Germinal center (tissue), 1 donor: Measurements from ENCODE around the gene GNG12.

Experiments
- DNase-seq: peaks from one replicate; pipeline ENCODE4 v3.0.0; 2012; ENCODE audit warnings: mixed read lengths, low spot score

The GNG12 gene

DNA sequence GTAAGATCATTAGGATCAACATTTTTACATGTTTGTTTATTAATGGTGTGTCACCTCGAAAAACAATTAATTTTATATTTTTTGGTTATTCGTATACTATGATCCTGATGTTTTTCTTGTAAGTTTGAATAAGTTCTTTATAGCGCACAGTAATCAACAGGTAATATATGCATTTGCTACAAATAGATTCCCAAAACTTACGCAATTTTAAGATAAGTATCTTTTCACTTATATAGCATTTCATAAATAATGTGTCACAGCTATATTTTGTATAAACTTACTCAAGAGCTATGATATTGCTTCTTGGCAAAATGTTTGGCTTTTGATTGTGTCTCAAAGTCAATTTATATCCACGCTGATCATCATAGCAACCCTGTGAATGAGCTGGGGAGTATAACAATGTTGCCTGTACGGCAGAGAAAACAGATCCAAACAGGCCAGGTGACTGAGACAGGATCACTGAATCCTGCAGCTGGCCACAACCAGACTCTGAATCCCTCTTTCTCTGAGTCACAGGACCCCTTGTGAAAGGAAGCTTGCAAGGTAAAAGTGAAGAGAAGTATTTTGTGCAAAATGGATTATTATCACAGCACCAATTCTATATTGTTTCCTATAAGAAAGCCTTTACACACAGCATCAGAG lies 48.6 kb downstream of the GNG12 start:
- DNase-seq: no peak

DNA sequence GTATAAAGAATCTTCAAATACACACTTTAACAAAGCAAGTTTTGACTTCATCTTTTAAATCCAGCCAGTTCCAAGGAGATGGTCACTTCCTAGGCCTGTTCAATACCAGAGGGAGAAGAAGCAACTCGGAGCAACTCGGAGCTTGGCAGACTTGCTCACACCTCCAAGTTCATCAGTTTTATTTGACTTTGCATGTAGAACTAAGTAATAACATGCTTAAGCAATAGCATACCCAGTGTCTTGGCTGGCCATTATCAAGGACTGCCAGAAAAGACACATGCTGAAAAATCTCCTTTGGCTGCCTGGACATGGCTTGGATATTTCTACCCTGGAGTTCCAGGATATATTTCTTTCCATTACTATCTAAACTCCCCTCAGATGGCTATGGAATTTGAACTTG lies 52.6 kb downstream of the GNG12 start:
- no peak for DNase-seq

GRCh38 chr1:67777440-67777839 lies 55.8 kb downstream of the GNG12 start:
- no peak for DNase-seq

DNA sequence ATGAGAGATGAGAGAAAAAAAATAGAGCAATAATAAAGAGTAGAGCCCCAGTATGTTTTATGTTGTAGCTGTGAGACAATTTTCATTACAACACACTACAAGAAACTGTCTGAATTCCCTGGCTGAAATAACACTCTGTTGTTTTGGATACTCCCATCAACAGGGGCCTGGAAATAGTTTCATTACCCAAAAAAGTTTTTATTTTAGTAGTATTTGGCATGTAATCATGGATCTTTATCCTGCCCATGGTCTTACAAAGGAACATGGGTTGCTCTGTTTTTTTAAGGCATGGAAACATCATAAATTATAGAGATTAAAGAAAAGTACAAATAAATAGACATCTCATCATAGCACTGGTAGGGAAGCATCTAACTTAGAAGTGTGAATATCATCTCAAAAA lies 56.3 kb downstream of the GNG12 start:
- no peak for DNase-seq

DNA sequence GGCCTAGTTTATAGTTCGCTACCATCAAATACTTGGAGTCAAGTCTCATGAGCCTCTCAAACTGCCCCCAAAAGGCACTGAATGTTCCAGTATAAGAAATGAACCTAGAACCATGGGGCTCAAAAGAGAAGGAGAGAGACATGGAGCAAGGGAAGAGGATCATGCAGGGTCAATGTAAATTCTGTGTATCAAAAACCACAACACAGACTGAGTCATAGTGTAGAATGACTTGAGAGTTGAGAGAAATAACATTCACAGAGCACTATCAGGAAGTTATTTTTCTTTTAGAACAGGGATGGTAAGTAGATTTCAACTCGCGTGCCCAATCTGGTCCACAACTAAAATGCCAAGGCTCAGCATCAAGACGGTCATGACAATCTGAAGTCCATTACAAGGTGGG lies 59.8 kb downstream of the GNG12 start:
- no peak for DNase-seq

GRCh38 chr1:67771749-67772148 lies 61.5 kb downstream of the GNG12 start:
- DNase-seq: no peak

GRCh38 chr1:67771152-67771551 lies 62.1 kb downstream of the GNG12 start:
- no peak for DNase-seq

DNA sequence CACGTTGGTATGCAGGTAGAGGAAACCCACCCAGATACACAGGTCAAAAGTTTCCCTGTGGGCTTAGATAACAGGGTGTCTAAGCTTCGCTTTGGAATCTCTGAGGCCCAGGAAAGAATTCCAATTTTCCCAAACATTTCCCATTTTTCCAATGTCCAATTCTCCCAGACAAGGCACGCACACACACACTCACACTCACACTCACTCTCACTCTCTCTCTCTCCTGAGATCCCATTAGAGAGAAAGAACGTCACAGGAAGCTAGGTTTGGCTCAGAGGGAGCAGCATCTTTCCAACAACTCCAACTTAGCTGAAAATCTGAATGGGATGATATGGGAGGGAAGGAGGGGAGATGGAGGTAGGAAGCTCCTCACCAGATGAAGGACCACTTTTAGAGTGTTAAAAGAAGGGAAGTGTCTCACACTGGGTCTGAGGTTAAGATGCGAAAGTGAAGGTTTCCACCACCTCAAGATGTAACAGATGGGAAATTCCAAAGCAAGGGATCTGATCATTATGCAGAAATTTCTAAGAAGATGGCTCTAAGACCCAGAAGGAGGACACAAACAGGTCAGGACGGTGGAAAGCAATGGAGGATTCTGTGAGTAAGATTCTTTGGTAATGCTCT lies 63.5 kb downstream of the GNG12 start:
- DNase-seq: no peak

GRCh38 chr1:67768480-67768879 lies 64.8 kb downstream of the GNG12 start:
- no peak for DNase-seq

- no peak for DNase-seq
These were observed 66.0 kb downstream of the GNG12 start for GRCh38 chr1:67767103-67767782.

DNA sequence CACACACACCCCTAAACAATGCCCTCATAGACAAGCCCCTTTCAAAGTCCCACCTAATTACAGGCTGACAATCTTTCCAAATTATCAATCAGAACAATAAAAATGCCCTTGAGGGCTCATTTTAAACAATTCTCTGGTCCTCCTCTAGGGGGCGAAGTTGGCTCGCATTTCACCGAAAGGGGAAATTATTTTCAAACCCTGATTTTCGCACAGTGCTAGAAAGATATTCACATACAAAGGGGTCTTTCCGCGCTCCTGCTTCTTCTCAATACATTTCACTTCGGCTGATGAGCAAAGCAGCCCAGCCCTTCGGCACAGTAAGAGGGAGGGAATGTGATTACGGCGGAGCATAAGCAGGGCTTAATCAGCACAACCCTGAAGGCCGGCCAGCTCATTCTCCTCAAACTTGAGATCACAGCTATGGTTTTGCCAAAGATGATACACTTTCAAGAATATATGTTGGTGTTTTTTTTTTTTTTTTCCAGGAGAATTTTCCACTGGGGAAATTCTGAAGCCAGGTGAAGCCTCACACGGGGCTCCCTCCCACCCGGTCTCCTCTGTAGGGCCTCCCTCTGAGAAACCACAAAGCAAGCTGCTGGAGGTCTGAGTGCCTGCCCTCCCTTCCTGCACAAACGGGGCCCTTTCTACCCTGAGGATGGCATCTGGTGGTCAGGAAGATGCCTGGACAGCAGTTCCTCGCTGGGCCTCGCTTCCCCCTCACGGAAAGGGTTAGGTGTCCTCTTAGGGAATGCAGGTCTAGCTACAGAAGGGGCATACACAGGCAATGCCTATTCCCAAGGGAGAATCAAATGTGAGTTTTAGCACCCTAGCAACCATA lies 66.9 kb downstream of the GNG12 start:
- DNase-seq: peak; percentile 39

DNA sequence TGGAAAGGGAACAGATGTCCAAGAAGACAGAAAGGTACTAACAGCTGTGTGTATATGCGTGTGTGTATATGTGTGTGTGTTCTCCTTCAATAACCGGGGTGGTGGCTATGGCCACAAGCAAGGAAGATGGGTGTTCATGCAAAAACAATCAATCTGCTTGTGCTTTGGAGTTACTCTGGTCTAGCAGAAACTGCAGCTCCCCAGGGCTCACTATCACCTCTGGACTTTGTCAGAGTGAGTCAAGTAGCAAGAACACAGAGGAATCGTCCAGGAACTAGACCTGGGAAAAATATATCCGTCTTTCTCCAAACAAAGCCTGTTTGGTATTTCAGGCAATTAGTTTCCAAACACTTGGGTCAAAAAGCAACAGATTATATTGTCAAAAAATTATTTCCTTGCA lies 68.6 kb downstream of the GNG12 start:
- no peak for DNase-seq

DNA sequence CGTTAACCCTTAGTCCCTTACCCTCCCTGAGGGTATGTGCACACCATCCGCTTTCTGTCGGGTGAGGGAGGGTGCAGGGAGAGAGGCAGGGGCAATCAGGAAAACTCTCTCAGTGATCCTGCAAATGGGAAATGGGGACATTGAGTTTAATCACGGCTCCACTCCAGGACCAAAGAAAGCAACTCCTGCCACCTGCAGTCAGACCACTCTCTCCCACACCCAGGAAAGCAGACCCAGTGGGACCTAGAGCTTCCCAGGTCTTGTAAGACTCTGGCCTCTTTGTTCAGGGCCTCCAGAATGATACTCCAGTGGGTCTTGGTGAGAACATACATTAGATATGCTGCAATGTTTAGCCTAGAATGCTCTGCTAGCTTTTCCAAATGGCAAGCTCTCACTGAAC lies 71.5 kb downstream of the GNG12 start:
- no peak for DNase-seq

GRCh38 chr1:67761091-67761490 lies 72.2 kb downstream of the GNG12 start:
- DNase-seq: no peak

DNA sequence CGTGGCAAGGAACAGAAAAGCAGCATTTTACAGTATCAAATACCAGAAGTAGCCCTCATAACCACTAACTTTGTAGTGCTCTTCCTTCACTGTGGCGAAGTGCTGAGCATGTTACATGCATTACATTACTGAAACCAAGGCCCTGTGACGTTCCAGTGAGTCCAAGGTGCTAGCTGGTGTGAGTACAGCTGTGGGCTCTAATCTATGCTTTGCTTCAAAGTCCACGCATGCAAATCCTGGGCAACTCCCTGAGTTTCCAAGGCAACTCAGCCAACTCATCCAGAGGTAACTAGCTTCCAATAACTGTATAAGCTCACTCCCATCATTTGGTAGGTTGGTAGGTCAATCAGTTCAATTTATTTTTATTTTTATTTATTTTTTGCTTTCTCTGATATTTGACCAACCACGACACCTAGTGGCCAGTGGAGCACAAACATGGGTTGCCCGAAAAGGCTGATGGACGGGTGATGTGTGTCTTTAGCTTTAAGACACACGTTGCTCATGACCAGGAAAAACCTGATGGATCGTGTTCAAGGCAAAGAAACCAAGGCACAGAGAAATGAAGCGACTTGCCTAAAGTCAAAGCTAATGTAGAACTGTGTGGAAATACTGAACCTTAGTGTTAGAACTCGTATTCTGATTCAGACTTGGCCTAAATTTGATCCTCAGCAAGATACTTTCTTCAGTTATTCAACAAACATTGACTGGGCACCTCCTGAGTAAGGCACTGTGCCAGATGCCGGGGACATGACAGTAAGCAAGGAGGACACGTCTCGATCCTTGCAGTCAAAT lies 73.0 kb downstream of the GNG12 start:
- DNase-seq: peak; percentile 69

DNA sequence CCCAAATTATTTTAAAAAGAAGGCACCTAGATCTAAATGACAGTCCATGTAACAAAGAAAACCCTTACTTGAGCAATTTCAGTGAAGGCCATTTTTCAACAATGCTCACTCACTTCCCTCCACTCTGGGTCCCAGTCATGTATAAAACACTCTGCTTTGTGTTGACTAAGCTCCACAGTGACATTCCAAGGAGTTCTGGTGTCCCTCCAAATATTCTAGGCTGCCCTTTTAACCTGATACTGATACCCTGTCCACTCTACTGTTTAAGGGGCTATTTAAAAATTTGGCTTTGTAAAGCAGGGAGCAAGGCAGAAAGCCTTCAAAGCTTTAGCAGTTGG lies 73.6 kb downstream of the GNG12 start:
- no peak for DNase-seq

DNA sequence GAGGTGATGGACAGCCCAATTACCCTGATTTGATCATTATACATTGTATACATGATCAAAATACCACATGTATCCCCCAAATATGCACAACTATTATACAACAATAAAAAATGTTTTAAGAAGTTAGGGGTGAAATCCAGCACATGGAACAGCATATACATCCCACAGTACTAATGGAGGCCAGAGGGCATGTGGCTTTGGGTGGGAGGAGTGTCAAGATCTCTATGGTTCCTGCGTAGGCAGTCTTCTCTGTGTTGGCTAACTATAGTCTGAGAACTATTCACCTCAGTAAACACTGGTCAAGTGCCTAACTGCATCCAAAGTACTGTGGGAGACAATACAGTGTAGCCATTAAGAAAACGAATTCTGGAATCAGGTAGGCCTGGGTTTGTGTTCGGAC lies 74.2 kb downstream of the GNG12 start:
- DNase-seq: no peak

DNA sequence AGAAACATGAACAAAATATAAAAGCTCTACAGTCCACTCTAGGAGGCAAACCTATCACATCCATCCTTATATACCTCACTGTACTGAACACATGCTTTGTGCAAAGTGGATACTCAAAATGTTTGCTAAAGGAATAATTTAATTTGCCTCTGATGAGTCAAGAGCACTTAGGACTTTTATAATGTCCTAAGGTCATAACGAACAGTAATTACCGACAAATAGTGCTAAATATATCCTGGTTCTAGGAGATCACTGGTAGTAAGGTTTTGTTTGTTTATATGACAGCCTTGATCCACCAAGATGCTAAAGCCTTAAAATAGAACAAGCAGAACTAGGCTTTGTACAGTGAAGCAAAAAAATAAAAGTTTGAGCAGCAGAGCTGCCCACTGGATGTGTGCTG lies 77.6 kb downstream of the GNG12 start:
- DNase-seq: no peak

DNA sequence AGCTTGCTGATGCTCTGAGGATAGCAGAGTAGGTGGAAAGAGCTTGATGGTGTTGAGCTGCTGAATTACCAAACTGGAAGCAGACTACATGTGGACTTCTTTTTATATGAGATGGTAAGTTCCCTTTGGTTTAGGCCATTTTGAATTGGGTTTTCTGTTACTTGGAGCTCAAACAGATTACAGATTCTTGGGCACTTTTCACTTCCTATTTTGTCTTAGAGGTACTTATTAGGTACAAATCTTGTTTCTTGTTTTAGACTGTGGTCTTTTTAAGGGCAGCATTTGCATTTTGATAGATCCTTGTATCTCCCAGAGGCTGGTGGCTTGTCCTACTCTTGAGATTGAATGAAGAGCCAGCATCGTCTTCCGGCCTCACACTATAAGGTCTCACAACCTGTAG lies 78.1 kb downstream of the GNG12 start:
- peak; percentile 14 for DNase-seq

GRCh38 chr1:67754526-67754920 lies 78.7 kb downstream of the GNG12 start:
- DNase-seq: no peak

GRCh38 chr1:67753776-67754525 lies 79.3 kb downstream of the GNG12 start:
- DNase-seq: no peak
